Vagina (tissue), 2 donors: Measurements from ENCODE around the gene CEP128.

Experiments used
- CTCF ChIP-seq, 3 experiments: fragments of 450-650 bp in 2 of 3; fragments of 200-600 bp in 1 of 3; sonication (generic) in 1 of 3; IDR thresholded peaks; one replicate each; pipeline ENCODE4 v1.5.1; 2017 to 2019; ENCODE audit warnings: antibody characterized with exemption in 3 of 3, mild to moderate bottlenecking in 2 of 3, moderate library complexity in 2 of 3
- POLR2A ChIP-seq, 2 donors: fragments of 450-650 bp; IDR thresholded peaks; one replicate each; pipeline ENCODE4 v1.6.1; 2017; ENCODE audit warnings: antibody characterized with exemption in 2 of 2, mild to moderate bottlenecking in 2 of 2, moderate library complexity in 2 of 2
- POLR2AphosphoS5 ChIP-seq, 2 donors: sonication (generic); formaldehyde crosslinking; IDR thresholded peaks; one replicate each; pipeline ENCODE4 v1.9.0; 2017; ENCODE audit warnings: antibody characterized with exemption in 2 of 2, mild to moderate bottlenecking in 2 of 2, low read depth in 1 of 2; ENCODE audit not compliant: insufficient read depth in 1 of 2

- TF ChIP-seq POLR2A (IDR thresholded peaks at IDR 0.05) = no peak
- no peak for TF ChIP-seq CTCF (IDR thresholded peaks at IDR 0.05)
- TF ChIP-seq POLR2AphosphoS5 (IDR thresholded peaks at IDR 0.05; ENCODE audit: insufficient read depth in 1 of 2, low read depth in 1 of 2) = no peak
These were observed 307.3 kb downstream of the CEP128 start for GRCh38 chr14:80634106-80634758.
